HEK293 (cell line): ENCODE results near the gene KIF12.

Experiments used
- ATF2 ChIP-seq: fragments of 450-650 bp; formaldehyde crosslinking; IDR thresholded peaks from 2 replicates; pipeline ENCODE4 v1.5.1; 2016; ENCODE audit warnings: missing biosample characterization, missing genetic modification characterization, low read depth
- CTCF ChIP-seq: fragments of 450-650 bp; formaldehyde crosslinking; IDR thresholded peaks from 2 replicates; pipeline ENCODE4 v1.5.1; 2016; ENCODE audit warnings: missing biosample characterization, missing genetic modification characterization
- RBAK ChIP-seq: fragments of 450-650 bp; formaldehyde crosslinking; IDR thresholded peaks from 2 replicates; pipeline ENCODE4 v1.5.1; 2016; ENCODE audit warnings: missing biosample characterization, missing genetic modification characterization
- REST ChIP-seq: fragments of 450-650 bp; formaldehyde crosslinking; IDR thresholded peaks from 2 replicates; pipeline ENCODE4 v1.5.1; 2016; ENCODE audit warnings: missing biosample characterization, missing genetic modification characterization
- YY2 ChIP-seq: fragments of 450-650 bp; formaldehyde crosslinking; IDR thresholded peaks from 2 replicates; pipeline ENCODE4 v1.5.1; 2016; ENCODE audit warnings: missing biosample characterization, missing genetic modification characterization
- ZBTB49 ChIP-seq: fragments of 450-650 bp; formaldehyde crosslinking; IDR thresholded peaks from 2 replicates; pipeline ENCODE4 v1.5.1; 2016; ENCODE audit warnings: missing biosample characterization, missing genetic modification characterization, low read depth
- ZNF133 ChIP-seq: fragments of 450-650 bp; formaldehyde crosslinking; IDR thresholded peaks from 2 replicates; pipeline ENCODE4 v1.5.1; 2016; ENCODE audit warnings: missing biosample characterization, missing genetic modification characterization
- ZNF274 ChIP-seq, 2 experiments: fragments of 200-500 bp in 1 of 2; fragments of 450-650 bp in 1 of 2; sonication (Bioruptor generic) in 1 of 2; formaldehyde crosslinking in 1 of 2; IDR thresholded peaks; 2 replicates each; pipeline versions ENCODE4 v1.5.1 to v1.6.1; 2014 to 2016; ENCODE audit warnings: borderline replicate concordance in 1 of 2, inconsistent platforms in 1 of 2, low read length in 1 of 2, missing biosample characterization in 1 of 2, missing genetic modification characterization in 1 of 2
- ZNF501 ChIP-seq: fragments of 450-650 bp; formaldehyde crosslinking; IDR thresholded peaks from 2 replicates; pipeline ENCODE4 v1.5.1; 2016; ENCODE audit warnings: missing biosample characterization, missing genetic modification characterization
- ZNF530 ChIP-seq: fragments of 450-650 bp; formaldehyde crosslinking; IDR thresholded peaks from 2 replicates; pipeline ENCODE4 v1.5.1; 2016; ENCODE audit warnings: low read depth, missing biosample characterization, missing genetic modification characterization
- ZNF785 ChIP-seq: fragments of 450-650 bp; formaldehyde crosslinking; IDR thresholded peaks from 2 replicates; pipeline ENCODE4 v1.5.1; 2016; ENCODE audit warnings: missing biosample characterization, missing genetic modification characterization
- ZNF791 ChIP-seq: fragments of 450-650 bp; formaldehyde crosslinking; IDR thresholded peaks from 2 replicates; pipeline ENCODE4 v1.5.1; 2016; ENCODE audit warnings: missing biosample characterization, missing genetic modification characterization
- TF ChIP-seq, protein P1 (sequence below): fragments of 450-650 bp; formaldehyde crosslinking; IDR thresholded peaks from 2 replicates; pipeline ENCODE4 v1.5.1; 2016; ENCODE audit warnings: missing biosample characterization, missing genetic modification characterization

GRCh38 chr9:114060711-114061110 is 38.4 kb downstream of the KIF12 start:
- TF ChIP-seq ZNF274 (IDR thresholded peaks at IDR 0.05; ENCODE audit: low read length) = no peak
- no peak for TF ChIP-seq ZNF274 (tag by site-specific recombination; IDR thresholded peaks at IDR 0.05; ENCODE audit: borderline replicate concordance)
- no peak for TF ChIP-seq CTCF
- no peak for TF ChIP-seq YY2 (tag by site-specific recombination)
- no peak for TF ChIP-seq ZNF501 (tag by site-specific recombination)
- no peak for TF ChIP-seq ZBTB49 (tag by site-specific recombination)
- TF ChIP-seq, protein P1, sequence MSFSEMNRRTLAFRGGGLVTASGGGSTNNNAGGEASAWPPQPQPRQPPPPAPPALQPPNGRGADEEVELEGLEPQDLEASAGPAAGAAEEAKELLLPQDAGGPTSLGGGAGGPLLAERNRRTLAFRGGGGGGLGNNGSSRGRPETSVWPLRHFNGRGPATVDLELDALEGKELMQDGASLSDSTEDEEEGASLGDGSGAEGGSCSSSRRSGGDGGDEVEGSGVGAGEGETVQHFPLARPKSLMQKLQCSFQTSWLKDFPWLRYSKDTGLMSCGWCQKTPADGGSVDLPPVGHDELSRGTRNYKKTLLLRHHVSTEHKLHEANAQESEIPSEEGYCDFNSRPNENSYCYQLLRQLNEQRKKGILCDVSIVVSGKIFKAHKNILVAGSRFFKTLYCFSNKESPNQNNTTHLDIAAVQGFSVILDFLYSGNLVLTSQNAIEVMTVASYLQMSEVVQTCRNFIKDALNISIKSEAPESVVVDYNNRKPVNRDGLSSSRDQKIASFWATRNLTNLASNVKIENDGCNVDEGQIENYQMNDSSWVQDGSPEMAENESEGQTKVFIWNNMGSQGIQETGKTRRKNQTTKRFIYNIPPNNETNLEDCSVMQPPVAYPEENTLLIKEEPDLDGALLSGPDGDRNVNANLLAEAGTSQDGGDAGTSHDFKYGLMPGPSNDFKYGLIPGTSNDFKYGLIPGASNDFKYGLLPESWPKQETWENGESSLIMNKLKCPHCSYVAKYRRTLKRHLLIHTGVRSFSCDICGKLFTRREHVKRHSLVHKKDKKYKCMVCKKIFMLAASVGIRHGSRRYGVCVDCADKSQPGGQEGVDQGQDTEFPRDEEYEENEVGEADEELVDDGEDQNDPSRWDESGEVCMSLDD = no peak
- no peak for TF ChIP-seq ZNF791 (tag by site-specific recombination)
- TF ChIP-seq ATF2 (tag by site-specific recombination) = no peak
- TF ChIP-seq REST = no peak
- TF ChIP-seq RBAK (tag by site-specific recombination) = no peak
- no peak for TF ChIP-seq ZNF785 (tag by site-specific recombination)
- TF ChIP-seq ZNF133 = no peak
- TF ChIP-seq ZNF530 (tag by site-specific recombination) = no peak
